Transverse colon (tissue), 4 donors: ENCODE measurements around the gene SLC25A25.

Experiments
- POLR2A ChIP-seq: fragments of 450-650 bp; IDR thresholded peaks from one replicate; pipeline ENCODE4 v1.6.1; 2016; ENCODE audit warnings: antibody characterized with exemption, mild to moderate bottlenecking, moderate library complexity
- POLR2AphosphoS5 ChIP-seq, 3 donors: sonication (generic); formaldehyde crosslinking; IDR thresholded peaks; one replicate each; pipeline ENCODE4 v1.6.1; 2016; ENCODE audit warnings: antibody characterized with exemption in 3 of 3
- TF ChIP-seq, protein P1 (sequence below), 5 experiments: fragments of 200-600 bp in 3 of 5; fragments of 450-650 bp in 2 of 5; sonication (generic) in 3 of 5; IDR thresholded peaks; 1 replicate in 2 of 5; 2 replicates in 3 of 5; pipeline ENCODE4 v1.5.1; 2016 to 2017; ENCODE audit warnings: antibody characterized with exemption in 5 of 5, inconsistent platforms in 3 of 5, mild to moderate bottlenecking in 2 of 5, moderate library complexity in 1 of 5

GRCh38 chr9:128102196-128102595 is 34.2 kb downstream of the SLC25A25 start:
- TF ChIP-seq, protein P1, sequence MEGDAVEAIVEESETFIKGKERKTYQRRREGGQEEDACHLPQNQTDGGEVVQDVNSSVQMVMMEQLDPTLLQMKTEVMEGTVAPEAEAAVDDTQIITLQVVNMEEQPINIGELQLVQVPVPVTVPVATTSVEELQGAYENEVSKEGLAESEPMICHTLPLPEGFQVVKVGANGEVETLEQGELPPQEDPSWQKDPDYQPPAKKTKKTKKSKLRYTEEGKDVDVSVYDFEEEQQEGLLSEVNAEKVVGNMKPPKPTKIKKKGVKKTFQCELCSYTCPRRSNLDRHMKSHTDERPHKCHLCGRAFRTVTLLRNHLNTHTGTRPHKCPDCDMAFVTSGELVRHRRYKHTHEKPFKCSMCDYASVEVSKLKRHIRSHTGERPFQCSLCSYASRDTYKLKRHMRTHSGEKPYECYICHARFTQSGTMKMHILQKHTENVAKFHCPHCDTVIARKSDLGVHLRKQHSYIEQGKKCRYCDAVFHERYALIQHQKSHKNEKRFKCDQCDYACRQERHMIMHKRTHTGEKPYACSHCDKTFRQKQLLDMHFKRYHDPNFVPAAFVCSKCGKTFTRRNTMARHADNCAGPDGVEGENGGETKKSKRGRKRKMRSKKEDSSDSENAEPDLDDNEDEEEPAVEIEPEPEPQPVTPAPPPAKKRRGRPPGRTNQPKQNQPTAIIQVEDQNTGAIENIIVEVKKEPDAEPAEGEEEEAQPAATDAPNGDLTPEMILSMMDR (IDR thresholded peaks at IDR 0.05), result no peak
- no peak for TF ChIP-seq POLR2A
- TF ChIP-seq POLR2AphosphoS5 (IDR thresholded peaks at IDR 0.05), result no peak
